Amniotic stem cell (primary cell): Measurements from ENCODE around the gene SLC35F4.
"Not testable (repeated sequence)": the region's sequence is repeated elsewhere in the genome, so short reads cannot be mapped to it uniquely, and the experiment has no call there.

Experiments used
- DNase-seq: peaks from one replicate; lab custom pipeline; 2025; lab: John Stamatoyannopoulos, UW

SLC35F4 gene

GRCh38 chr14:57796556-57796955, 69.3 kb downstream of the SLC35F4 start:
- no peak for DNase-seq

- no peak for DNase-seq
These were observed 80.8 kb downstream of the SLC35F4 start for GRCh38 chr14:57785058-57785457.

GRCh38 chr14:57771801-57772200, 94.1 kb downstream of the SLC35F4 start:
- DNase-seq: no peak

GRCh38 chr14:57769863-57770523, 95.9 kb downstream of the SLC35F4 start:
- no peak for DNase-seq

GRCh38 chr14:57761800-57762199, 104.1 kb downstream of the SLC35F4 start:
- DNase-seq: no peak

GRCh38 chr14:57760896-57761295, 105.0 kb downstream of the SLC35F4 start:
- DNase-seq: no peak

- DNase-seq: no peak
These were observed 110.8 kb downstream of the SLC35F4 start for GRCh38 chr14:57755018-57755521.

- DNase-seq: no peak
These were observed 111.4 kb downstream of the SLC35F4 start for GRCh38 chr14:57754527-57754926.

GRCh38 chr14:57753821-57754220, 112.1 kb downstream of the SLC35F4 start:
- DNase-seq: no peak

GRCh38 chr14:57752142-57752695, 113.7 kb downstream of the SLC35F4 start:
- DNase-seq: not testable (repeated sequence)

GRCh38 chr14:57751400-57751799, 114.5 kb downstream of the SLC35F4 start:
- no peak for DNase-seq

- no peak for DNase-seq
These were observed 116.6 kb downstream of the SLC35F4 start for GRCh38 chr14:57749267-57749666.

GRCh38 chr14:57748279-57748678, 117.6 kb downstream of the SLC35F4 start:
- DNase-seq: no peak

- DNase-seq: no peak
These were observed 118.9 kb downstream of the SLC35F4 start for GRCh38 chr14:57747036-57747435.

- no peak for DNase-seq
These were observed 119.3 kb downstream of the SLC35F4 start for GRCh38 chr14:57746563-57746962.

- no peak for DNase-seq
These were observed 126.4 kb downstream of the SLC35F4 start for GRCh38 chr14:57739516-57739915.

- DNase-seq: no peak
These were observed 128.3 kb downstream of the SLC35F4 start for GRCh38 chr14:57737598-57737997.

- DNase-seq: no peak
These were observed 129.5 kb downstream of the SLC35F4 start for GRCh38 chr14:57736391-57736790.

- no peak for DNase-seq
These were observed 130.6 kb downstream of the SLC35F4 start for GRCh38 chr14:57735276-57735675.

GRCh38 chr14:57732463-57733285, 133.2 kb downstream of the SLC35F4 start:
- no peak for DNase-seq

- DNase-seq: no peak
These were observed 136.4 kb downstream of the SLC35F4 start for GRCh38 chr14:57729208-57730187.
